Fibroblast of pulmonary artery (primary cell): ENCODE measurements around the gene PPP1R2.
"Not testable (repeated sequence)": the region's sequence is repeated elsewhere in the genome, so short reads cannot be mapped to it uniquely, and the experiment has no call there.

Source experiments
- DNase-seq: peaks from one replicate; pipeline ENCODE4 v3.0.0-alpha.2; 2010; ENCODE audit warnings: low read depth
- H3K4me3 ChIP-seq: replicated peaks from 2 replicates; pipeline ENCODE4 v1.5.1; 2011; ENCODE audit warnings: low read depth, mild to moderate bottlenecking, control low read depth, low read length, moderate library complexity
- CTCF ChIP-seq: IDR thresholded peaks from 2 replicates; pipeline ENCODE4 v1.5.1; 2011; ENCODE audit warnings: mild to moderate bottlenecking, control low read depth, low read length, inconsistent platforms; ENCODE audit errors: missing control alignments

Gene PPP1R2

GRCh38 chr3:195512798-195513345, 30.3 kb downstream of the PPP1R2 start:
- H3K4me3 ChIP-seq: no peak overlapping the region
- no peak for TF ChIP-seq CTCF
- DNase-seq: no peak

- no peak overlapping the region for H3K4me3 ChIP-seq
- TF ChIP-seq CTCF: no peak
- DNase-seq: no peak
Observed at GRCh38 chr3:195511136-195511535, 32.0 kb downstream of the PPP1R2 start.

- no peak for DNase-seq
- TF ChIP-seq CTCF: no peak
- no peak overlapping the region for H3K4me3 ChIP-seq
Observed at GRCh38 chr3:195508185-195508584, 34.9 kb downstream of the PPP1R2 start.

- no peak overlapping the region for H3K4me3 ChIP-seq
- no peak for DNase-seq
- no peak for TF ChIP-seq CTCF
Observed at GRCh38 chr3:195475614-195476013, 67.5 kb downstream of the PPP1R2 start.

GRCh38 chr3:195475116-195475515, 68.0 kb downstream of the PPP1R2 start:
- H3K4me3 ChIP-seq, DNase-seq: not testable (repeated sequence)

- no peak for TF ChIP-seq CTCF
- DNase-seq: no peak
- no peak overlapping the region for H3K4me3 ChIP-seq
Observed at GRCh38 chr3:195468841-195469240, 74.3 kb downstream of the PPP1R2 start.

- no peak for TF ChIP-seq CTCF
- no peak overlapping the region for H3K4me3 ChIP-seq
- no peak for DNase-seq
Observed at GRCh38 chr3:195468391-195468776, 74.7 kb downstream of the PPP1R2 start.
